ENCODE data around the gene YPEL3. TPM values are rescaled to one million over a fixed set of nuclear protein-coding genes. Genes with fewer than 3 reads are reported as not detected.

YPEL3 gene
- total RNA-seq, 4 donors from 2014 or later = 90.8 to 154 (median 125) TPM

- WGBS, 2 donors (ENCODE audit: low coverage in 1 of 2) = 53 to 80% methylated on average over 1 to 3 of the region's 3 CpGs
- H3K27me3 ChIP-seq = no peaks in the 10 kb centered on the region
- H3K27ac ChIP-seq = peak overlapping the region; percentile 94 to 98 (median 97)
- DNase-seq = peak; percentile 79
- no peaks in the 10 kb centered on the region for H3K9me3 ChIP-seq
- H3K4me1 ChIP-seq = peaks cover 21 to 77% (median 56%) of the 10 kb centered on the region in 4 donors
- peaks cover 0 to 23% (median 11%) of the 10 kb centered on the region in 4 donors for H3K36me3 ChIP-seq
- no peak for TF ChIP-seq CTCF (IDR thresholded peaks at IDR 0.05)
- peak; percentile 69 to 89 (median 80) for TF ChIP-seq POLR2AphosphoS5 (IDR thresholded peaks at IDR 0.05)
- TF ChIP-seq EP300 (IDR thresholded peaks at IDR 0.05; ENCODE audit: low read depth) = peak; percentile 60
- TF ChIP-seq POLR2A (IDR thresholded peaks at IDR 0.05) = peak; percentile 54
- no peak overlapping the region for H3K4me3 ChIP-seq
- in situ Hi-C loops (cut with MboI; ENCODE audit: low pct_ligation_motif_present in 1 of 4, low pct_unique_long_range_greater_than_20kb in 1 of 4, low sequenced_read_pairs in 3 of 4) = loop anchor here in 2 of 4 donors (25.0 kb wide), 1 partner anchor 292 kb away; the partner anchor contains the start of gene ZNF771 (in 2 of the 2)
- intact Hi-C loops (cut with DNase I; ENCODE audit: low total_unique reads) = no loop called here
Measured at GRCh38 chr16:30120340-30121105, 24.5 kb upstream of the YPEL3 start.

GRCh38 chr16:30119428-30119827 is 23.4 kb upstream of the YPEL3 start:
- peaks cover 0 to 23% (median 11%) of the 10 kb centered on the region in 4 donors for H3K36me3 ChIP-seq
- in situ Hi-C loops (cut with MboI; ENCODE audit: low pct_ligation_motif_present in 1 of 4, low pct_unique_long_range_greater_than_20kb in 1 of 4, low sequenced_read_pairs in 3 of 4) (loop anchor here in 2 of 4 donors (25.0 kb wide), 1 partner anchor 293 kb away; the partner anchor contains the start of gene ZNF771 (in 2 of the 2)), intact Hi-C loops (cut with DNase I; ENCODE audit: low total_unique reads) (loop anchor here (10.0 kb wide), 1 partner anchor 65 kb away; the partner anchor contains the start of gene CORO1A)
- H3K4me3 ChIP-seq = no peak overlapping the region
- TF ChIP-seq EP300 (IDR thresholded peaks at IDR 0.05; ENCODE audit: low read depth) = no peak
- no peak for TF ChIP-seq CTCF (IDR thresholded peaks at IDR 0.05)
- TF ChIP-seq POLR2A (IDR thresholded peaks at IDR 0.05) = no peak
- no peak for TF ChIP-seq POLR2AphosphoS5 (IDR thresholded peaks at IDR 0.05)
- H3K27me3 ChIP-seq = no peaks in the 10 kb centered on the region
- WGBS, 2 donors (ENCODE audit: low coverage in 1 of 2) = 78 to 90% methylated on average over 2 of the region's 2 CpGs
- no peaks in the 10 kb centered on the region for H3K9me3 ChIP-seq
- no peak for DNase-seq
- H3K4me1 ChIP-seq = peaks cover 27 to 82% (median 61%) of the 10 kb centered on the region in 4 donors
- peak overlapping the region; percentile 94 to 98 (median 97) for H3K27ac ChIP-seq

GRCh38 chr16:30117768-30118167 is 21.8 kb upstream of the YPEL3 start:
- in situ Hi-C loops (cut with MboI; ENCODE audit: low pct_ligation_motif_present in 1 of 4, low pct_unique_long_range_greater_than_20kb in 1 of 4, low sequenced_read_pairs in 3 of 4) = loop anchor here in 2 of 4 donors (25.0 kb wide), 1 partner anchor 295 kb away; the partner anchor contains the start of gene ZNF771 (in 2 of the 2)
- WGBS, 2 donors (ENCODE audit: low coverage in 1 of 2) = 87% methylated on average over 10 of the region's 10 CpGs; no CpG with 5 or more reads in 1 of the 2 donors
- H3K4me3 ChIP-seq = no peak overlapping the region
- no peaks in the 10 kb centered on the region for H3K27me3 ChIP-seq
- peak overlapping the region; percentile 81 to 98 (median 88) for H3K27ac ChIP-seq
- no peaks in the 10 kb centered on the region for H3K9me3 ChIP-seq
- intact Hi-C loops (cut with DNase I; ENCODE audit: low total_unique reads) = loop anchor here (10.0 kb wide), 1 partner anchor 67 kb away; the partner anchor contains the start of gene CORO1A
- TF ChIP-seq POLR2AphosphoS5 (IDR thresholded peaks at IDR 0.05) (no peak), CTCF (IDR thresholded peaks at IDR 0.05) (no peak), POLR2A (IDR thresholded peaks at IDR 0.05) (no peak), EP300 (IDR thresholded peaks at IDR 0.05; ENCODE audit: low read depth) (no peak)
- H3K4me1 ChIP-seq = peaks cover 42 to 86% (median 65%) of the 10 kb centered on the region in 4 donors
- peaks cover 0 to 23% (median 11%) of the 10 kb centered on the region in 4 donors for H3K36me3 ChIP-seq
- DNase-seq = no peak

Measured in transverse colon (tissue), 4 donors.